Measurements from ENCODE around the gene DPPA3.

DNA sequence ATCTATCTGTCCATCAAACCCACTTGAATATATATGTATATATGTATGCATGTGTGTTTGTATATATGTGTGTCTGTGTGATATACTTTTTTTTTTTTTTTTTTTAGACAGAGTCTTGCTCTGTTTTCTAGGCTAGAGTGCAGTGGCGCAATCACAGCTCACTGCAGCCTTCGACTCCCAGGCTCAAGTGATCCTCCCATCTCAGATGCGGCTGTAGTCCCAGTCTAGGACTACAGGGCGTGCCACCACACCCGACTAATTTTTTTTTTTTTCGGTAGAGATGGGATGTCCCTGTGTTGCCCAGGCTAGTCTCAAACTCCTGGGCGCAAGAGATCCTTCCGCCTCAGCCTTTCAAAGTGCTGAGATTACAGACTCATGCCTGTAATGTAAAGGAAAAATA is 32.5 kb upstream of the DPPA3 start:
- TF ChIP-seq, protein P1, sequence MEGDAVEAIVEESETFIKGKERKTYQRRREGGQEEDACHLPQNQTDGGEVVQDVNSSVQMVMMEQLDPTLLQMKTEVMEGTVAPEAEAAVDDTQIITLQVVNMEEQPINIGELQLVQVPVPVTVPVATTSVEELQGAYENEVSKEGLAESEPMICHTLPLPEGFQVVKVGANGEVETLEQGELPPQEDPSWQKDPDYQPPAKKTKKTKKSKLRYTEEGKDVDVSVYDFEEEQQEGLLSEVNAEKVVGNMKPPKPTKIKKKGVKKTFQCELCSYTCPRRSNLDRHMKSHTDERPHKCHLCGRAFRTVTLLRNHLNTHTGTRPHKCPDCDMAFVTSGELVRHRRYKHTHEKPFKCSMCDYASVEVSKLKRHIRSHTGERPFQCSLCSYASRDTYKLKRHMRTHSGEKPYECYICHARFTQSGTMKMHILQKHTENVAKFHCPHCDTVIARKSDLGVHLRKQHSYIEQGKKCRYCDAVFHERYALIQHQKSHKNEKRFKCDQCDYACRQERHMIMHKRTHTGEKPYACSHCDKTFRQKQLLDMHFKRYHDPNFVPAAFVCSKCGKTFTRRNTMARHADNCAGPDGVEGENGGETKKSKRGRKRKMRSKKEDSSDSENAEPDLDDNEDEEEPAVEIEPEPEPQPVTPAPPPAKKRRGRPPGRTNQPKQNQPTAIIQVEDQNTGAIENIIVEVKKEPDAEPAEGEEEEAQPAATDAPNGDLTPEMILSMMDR (IDR thresholded peaks at IDR 0.05): no peak
- no peak for TF ChIP-seq POLR2A (IDR thresholded peaks at IDR 0.05)
- no peak for TF ChIP-seq POLR2AphosphoS5 (IDR thresholded peaks at IDR 0.05; ENCODE audit: insufficient read depth in 1 of 2, low read depth in 1 of 2)
